ENCODE measurements around the gene HEG1. TPM values are rescaled to one million over a fixed set of nuclear protein-coding genes. Genes with fewer than 3 reads are reported as not detected.

The HEG1 gene
- total RNA-seq, 4 donors from 2014 or later: 13.9 to 30.8 (median 26.5) TPM

DNA sequence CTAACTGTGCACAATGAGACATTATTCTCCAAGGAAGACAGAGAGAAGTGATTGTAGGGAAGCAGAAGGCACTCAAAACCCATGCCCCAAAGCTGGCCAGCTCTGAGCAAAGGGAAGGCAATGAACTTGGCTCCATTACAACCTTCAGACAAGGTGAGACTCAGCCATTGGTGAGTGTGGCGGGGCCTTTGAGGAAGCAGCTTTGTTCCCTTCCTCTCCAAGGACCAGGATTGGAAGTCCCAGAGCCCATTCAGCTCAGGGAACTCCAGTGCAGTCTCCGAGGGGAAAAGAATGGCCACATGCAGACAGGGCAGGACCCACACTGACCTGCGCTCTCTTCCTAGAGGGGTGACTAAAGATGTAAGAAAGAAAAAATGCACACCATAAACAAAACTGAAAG lies 23.1 kb downstream of the HEG1 start:
- Histone ChIP-seq H3K9me3 (no peaks in the 10 kb centered on the region), H3K4me3 (no peak overlapping the region), H3K27me3 (no peaks in the 10 kb centered on the region), H3K4me1 (peaks cover 12% of the 10 kb centered on the region), H3K27ac (no peak overlapping the region), H3K36me3 (peaks cover 11% of the 10 kb centered on the region)
- WGBS: 88% methylated on average over 3 of the region's 3 CpGs
- TF ChIP-seq EP300 (IDR thresholded peaks at IDR 0.05) (no peak), POLR2A (IDR thresholded peaks at IDR 0.05) (no peak)
- no peak for DNase-seq (ENCODE audit: low spot score in 2 of 2)

DNA sequence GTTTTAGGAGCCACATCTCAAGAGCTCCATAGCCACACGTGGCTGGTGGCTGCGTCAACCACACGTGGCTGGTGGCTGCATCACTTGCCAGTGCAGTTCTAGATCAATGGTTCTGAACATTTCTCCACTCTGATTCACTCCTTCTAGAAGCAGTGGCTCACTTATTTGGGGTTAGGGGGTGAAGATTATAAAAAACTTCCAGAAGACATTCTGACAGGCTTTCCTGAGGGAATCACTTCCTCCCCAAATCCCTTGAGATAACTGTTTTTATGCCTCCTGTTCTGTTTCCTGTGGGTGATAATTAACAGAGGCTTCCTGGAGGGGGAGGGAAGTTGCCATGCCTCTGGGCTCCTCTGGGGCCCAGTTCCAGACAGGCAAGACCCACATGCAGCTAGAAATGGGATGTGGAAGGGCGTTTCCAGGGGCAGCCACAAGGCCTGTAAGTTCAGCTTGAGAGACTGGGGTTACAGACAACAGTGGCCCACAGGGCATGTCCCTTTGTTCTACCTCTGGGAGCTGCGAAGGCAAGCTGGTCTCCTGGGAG lies 23.6 kb downstream of the HEG1 start:
- no peaks in the 10 kb centered on the region for H3K9me3 ChIP-seq
- no peak overlapping the region for H3K27ac ChIP-seq
- TF ChIP-seq POLR2A (IDR thresholded peaks at IDR 0.05): no peak
- no peak for TF ChIP-seq EP300 (IDR thresholded peaks at IDR 0.05)
- TF ChIP-seq, protein P1, sequence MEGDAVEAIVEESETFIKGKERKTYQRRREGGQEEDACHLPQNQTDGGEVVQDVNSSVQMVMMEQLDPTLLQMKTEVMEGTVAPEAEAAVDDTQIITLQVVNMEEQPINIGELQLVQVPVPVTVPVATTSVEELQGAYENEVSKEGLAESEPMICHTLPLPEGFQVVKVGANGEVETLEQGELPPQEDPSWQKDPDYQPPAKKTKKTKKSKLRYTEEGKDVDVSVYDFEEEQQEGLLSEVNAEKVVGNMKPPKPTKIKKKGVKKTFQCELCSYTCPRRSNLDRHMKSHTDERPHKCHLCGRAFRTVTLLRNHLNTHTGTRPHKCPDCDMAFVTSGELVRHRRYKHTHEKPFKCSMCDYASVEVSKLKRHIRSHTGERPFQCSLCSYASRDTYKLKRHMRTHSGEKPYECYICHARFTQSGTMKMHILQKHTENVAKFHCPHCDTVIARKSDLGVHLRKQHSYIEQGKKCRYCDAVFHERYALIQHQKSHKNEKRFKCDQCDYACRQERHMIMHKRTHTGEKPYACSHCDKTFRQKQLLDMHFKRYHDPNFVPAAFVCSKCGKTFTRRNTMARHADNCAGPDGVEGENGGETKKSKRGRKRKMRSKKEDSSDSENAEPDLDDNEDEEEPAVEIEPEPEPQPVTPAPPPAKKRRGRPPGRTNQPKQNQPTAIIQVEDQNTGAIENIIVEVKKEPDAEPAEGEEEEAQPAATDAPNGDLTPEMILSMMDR (IDR thresholded peaks at IDR 0.05): no peak
- H3K4me1 ChIP-seq: peaks cover 7% of the 10 kb centered on the region
- WGBS: 75% methylated on average over 5 of the region's 5 CpGs
- peaks cover 14% of the 10 kb centered on the region for H3K36me3 ChIP-seq
- H3K4me3 ChIP-seq: no peak overlapping the region
- DNase-seq (ENCODE audit: low spot score in 2 of 2): no peak
- no peaks in the 10 kb centered on the region for H3K27me3 ChIP-seq

DNA sequence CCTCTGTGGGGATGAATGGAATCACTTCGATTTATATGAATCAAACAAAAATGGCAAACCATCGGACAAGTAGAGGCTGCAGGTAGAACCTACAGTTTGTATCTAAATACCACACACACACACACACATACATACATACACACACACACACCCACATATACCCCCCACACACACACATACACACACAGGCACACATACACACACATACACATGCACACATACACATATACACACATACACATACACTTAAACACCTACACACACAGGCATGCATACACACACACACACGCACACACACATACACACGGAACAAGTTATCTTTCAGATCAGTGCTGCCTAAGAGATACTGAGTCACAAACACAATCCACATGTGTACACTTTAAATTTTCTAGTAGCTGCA lies 24.3 kb downstream of the HEG1 start:
- H3K9me3 ChIP-seq: no peaks in the 10 kb centered on the region
- no peak for DNase-seq (ENCODE audit: low spot score in 2 of 2)
- TF ChIP-seq EP300 (IDR thresholded peaks at IDR 0.05) (no peak), POLR2AphosphoS5 (IDR thresholded peaks at IDR 0.05) (no peak), POLR2A (IDR thresholded peaks at IDR 0.05) (no peak)
- TF ChIP-seq, protein P1 (IDR thresholded peaks at IDR 0.05): no peak
- peaks cover 20% of the 10 kb centered on the region for H3K36me3 ChIP-seq
- peaks cover 7% of the 10 kb centered on the region for H3K4me1 ChIP-seq
- 83% methylated on average over 4 of the region's 4 CpGs for whole genome bisulfite sequencing
- H3K4me3 ChIP-seq: no peak overlapping the region
- H3K27ac ChIP-seq: no peak overlapping the region
- no peaks in the 10 kb centered on the region for H3K27me3 ChIP-seq

DNA sequence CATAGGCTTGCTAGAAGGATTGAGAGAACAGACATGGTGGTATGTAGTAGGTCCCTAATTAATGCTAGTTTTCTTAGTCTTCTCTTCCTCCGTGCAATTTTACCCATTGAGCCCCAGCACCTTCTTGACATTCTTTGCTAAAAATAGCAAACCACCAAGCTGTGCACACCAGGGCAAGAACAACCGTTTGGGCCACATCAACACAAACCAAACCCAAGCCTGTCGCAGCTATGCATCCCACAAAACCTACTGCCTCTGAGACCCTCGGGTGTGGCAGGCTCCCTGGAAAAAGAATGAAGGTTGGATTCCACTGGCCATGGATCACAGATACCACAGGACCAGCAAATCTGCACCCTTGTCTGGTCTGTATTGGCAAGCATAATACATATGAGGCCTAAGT lies 27.1 kb downstream of the HEG1 start:
- Histone ChIP-seq H3K27ac (no peak overlapping the region), H3K4me3 (no peak overlapping the region), H3K36me3 (peaks cover 35% of the 10 kb centered on the region), H3K9me3 (no peaks in the 10 kb centered on the region), H3K4me1 (peaks cover 13% of the 10 kb centered on the region), H3K27me3 (no peaks in the 10 kb centered on the region)
- TF ChIP-seq, protein P1 (IDR thresholded peaks at IDR 0.05): no peak
- TF ChIP-seq EP300 (IDR thresholded peaks at IDR 0.05) (no peak), POLR2A (IDR thresholded peaks at IDR 0.05) (no peak), POLR2AphosphoS5 (IDR thresholded peaks at IDR 0.05) (no peak)
- 93% methylated on average over 4 of the region's 4 CpGs for WGBS
- no peak for DNase-seq (ENCODE audit: low spot score in 2 of 2)

DNA sequence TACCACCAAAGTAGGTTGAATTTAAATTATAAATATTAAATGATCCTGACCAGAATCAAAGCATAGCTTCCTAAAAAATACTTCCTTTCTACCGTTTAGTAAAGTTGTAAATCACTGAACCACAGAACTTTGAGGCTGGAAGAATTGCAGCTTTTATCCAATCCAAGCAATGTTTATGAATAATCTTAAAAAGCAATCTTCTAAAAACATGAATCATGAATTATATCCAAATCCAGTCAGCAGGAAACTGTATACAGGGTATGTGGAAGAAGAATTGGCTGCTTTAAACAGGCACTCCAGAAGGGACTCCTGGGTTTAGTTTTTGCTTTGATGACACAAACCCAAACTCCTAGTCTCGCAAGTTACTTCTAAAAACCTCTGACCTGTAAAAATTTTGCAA lies 30.2 kb downstream of the HEG1 start:
- H3K4me1 ChIP-seq: peaks cover 5% of the 10 kb centered on the region
- H3K27ac ChIP-seq: no peak overlapping the region
- 54% methylated on average over 2 of the region's 2 CpGs for WGBS
- H3K9me3 ChIP-seq: no peaks in the 10 kb centered on the region
- TF ChIP-seq EP300 (IDR thresholded peaks at IDR 0.05): no peak
- TF ChIP-seq, protein P1 (IDR thresholded peaks at IDR 0.05): no peak
- no peak for TF ChIP-seq POLR2A (IDR thresholded peaks at IDR 0.05)
- no peak for TF ChIP-seq POLR2AphosphoS5 (IDR thresholded peaks at IDR 0.05)
- peaks cover 42% of the 10 kb centered on the region for H3K36me3 ChIP-seq
- no peak for DNase-seq (ENCODE audit: low spot score in 2 of 2)
- H3K27me3 ChIP-seq: no peaks in the 10 kb centered on the region
- no peak overlapping the region for H3K4me3 ChIP-seq

DNA sequence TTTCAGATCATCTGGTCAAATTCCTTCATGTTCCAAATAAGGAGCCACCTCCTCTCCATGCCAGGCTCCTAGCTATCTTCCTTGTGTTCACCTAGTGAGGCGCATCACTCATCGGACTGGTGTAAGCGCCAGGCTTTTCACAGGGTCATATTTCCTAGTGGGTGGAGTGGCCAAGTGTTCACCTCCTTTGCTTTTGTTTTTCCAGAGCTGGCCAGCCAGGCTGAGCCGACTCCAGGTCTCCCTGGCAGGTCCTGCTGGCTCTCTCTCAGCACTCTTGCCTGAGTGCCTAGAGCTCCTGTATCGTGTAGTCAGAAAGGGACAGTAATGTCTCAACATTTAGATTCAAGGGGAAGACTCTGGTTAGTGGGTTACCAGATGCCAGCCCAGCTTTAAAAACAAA lies 31.0 kb downstream of the HEG1 start:
- TF ChIP-seq POLR2A (IDR thresholded peaks at IDR 0.05): no peak
- Histone ChIP-seq H3K9me3 (no peaks in the 10 kb centered on the region), H3K36me3 (peaks cover 49% of the 10 kb centered on the region), H3K27me3 (no peaks in the 10 kb centered on the region), H3K27ac (no peak overlapping the region), H3K4me1 (peaks cover 5% of the 10 kb centered on the region), H3K4me3 (no peak overlapping the region)
- WGBS: 77% methylated on average over 5 of the region's 5 CpGs
- DNase-seq (ENCODE audit: low spot score in 2 of 2): no peak
